Neuron (in vitro differentiated cells): Measurements from ENCODE around the gene HIGD1A.

Experiments used
- H2AFZ ChIP-seq: one replicate; pipeline ENCODE4 v1.6.1; 2013; ENCODE audit warnings: low read depth, mild to moderate bottlenecking, inconsistent platforms, low read length, moderate library complexity
- H3K27me3 ChIP-seq: one replicate; pipeline ENCODE4 v1.6.1; 2013; ENCODE audit warnings: low read length; ENCODE audit not compliant: insufficient read depth
- H3K36me3 ChIP-seq: one replicate; pipeline ENCODE4 v1.6.1; 2013; ENCODE audit warnings: low read length; ENCODE audit not compliant: insufficient read depth
- H3K4me1 ChIP-seq: one replicate; pipeline ENCODE4 v1.6.1; 2013; ENCODE audit warnings: low read length; ENCODE audit not compliant: insufficient read depth
- H3K4me3 ChIP-seq: 2 replicates; pipeline ENCODE4 v1.5.1; 2013; ENCODE audit warnings: mild to moderate bottlenecking, low read length, moderate library complexity
- H3K9me3 ChIP-seq: one replicate; pipeline ENCODE4 v1.6.1; 2013; ENCODE audit warnings: low read length

Gene HIGD1A

GRCh38 chr3:42804106-42804830, at the start of gene HIGD1A:
TSS of gene HIGD1A (minus strand) at chr3:42804490. CDS start at chr3:42794253, 10,237 bp downstream.
- H2AFZ ChIP-seq = peak within 1 kb of the TSS; percentile 65
- H3K4me1 ChIP-seq = peaks cover 16% of the 10 kb centered on the region
- H3K4me3 ChIP-seq = peak within 1 kb of the TSS; percentile 63
- peaks cover 10% of the 10 kb centered on the region for H3K36me3 ChIP-seq
- peaks cover 1% of the 10 kb centered on the region for H3K9me3 ChIP-seq
- H3K27me3 ChIP-seq = no peaks in the 10 kb centered on the region

GRCh38 chr3:42853739-42854302, 49.5 kb upstream of the HIGD1A start:
- no peaks in the 10 kb centered on the region for H3K36me3 ChIP-seq
- no peaks in the 10 kb centered on the region for H3K4me1 ChIP-seq
- peaks cover 3% of the 10 kb centered on the region for H3K27me3 ChIP-seq
- H3K4me3 ChIP-seq = no peak overlapping the region
- H2AFZ ChIP-seq = no peak overlapping the region
- H3K9me3 ChIP-seq = no peaks in the 10 kb centered on the region

- Histone ChIP-seq H3K27me3 (peaks cover 3% of the 10 kb centered on the region), H2AFZ (no peak overlapping the region), H3K9me3 (no peaks in the 10 kb centered on the region), H3K4me3 (no peak overlapping the region), H3K36me3 (no peaks in the 10 kb centered on the region), H3K4me1 (no peaks in the 10 kb centered on the region)
Observed at GRCh38 chr3:42853056-42853455, 48.8 kb upstream of the HIGD1A start.

GRCh38 chr3:42852441-42852840, 48.2 kb upstream of the HIGD1A start:
- H3K9me3 ChIP-seq = no peaks in the 10 kb centered on the region
- H2AFZ ChIP-seq = no peak overlapping the region
- peaks cover 3% of the 10 kb centered on the region for H3K27me3 ChIP-seq
- no peak overlapping the region for H3K4me3 ChIP-seq
- H3K4me1 ChIP-seq = no peaks in the 10 kb centered on the region
- no peaks in the 10 kb centered on the region for H3K36me3 ChIP-seq

- Histone ChIP-seq H3K4me3 (no peak overlapping the region), H2AFZ (no peak overlapping the region), H3K27me3 (peaks cover 7% of the 10 kb centered on the region), H3K36me3 (no peaks in the 10 kb centered on the region), H3K9me3 (no peaks in the 10 kb centered on the region), H3K4me1 (no peaks in the 10 kb centered on the region)
Observed at GRCh38 chr3:42851228-42851834, 47.0 kb upstream of the HIGD1A start.

GRCh38 chr3:42850263-42850662, 46.0 kb upstream of the HIGD1A start:
- no peak overlapping the region for H2AFZ ChIP-seq
- H3K4me1 ChIP-seq = no peaks in the 10 kb centered on the region
- H3K9me3 ChIP-seq = no peaks in the 10 kb centered on the region
- H3K36me3 ChIP-seq = no peaks in the 10 kb centered on the region
- peaks cover 8% of the 10 kb centered on the region for H3K27me3 ChIP-seq
- no peak overlapping the region for H3K4me3 ChIP-seq

- Histone ChIP-seq H3K36me3 (no peaks in the 10 kb centered on the region), H3K27me3 (peaks cover 8% of the 10 kb centered on the region), H3K4me1 (no peaks in the 10 kb centered on the region), H2AFZ (no peak overlapping the region), H3K4me3 (no peak overlapping the region), H3K9me3 (no peaks in the 10 kb centered on the region)
Observed at GRCh38 chr3:42849017-42849416, 44.7 kb upstream of the HIGD1A start.

GRCh38 chr3:42847731-42848130, 43.4 kb upstream of the HIGD1A start:
- H3K4me1 ChIP-seq = no peaks in the 10 kb centered on the region
- peaks cover 8% of the 10 kb centered on the region for H3K27me3 ChIP-seq
- H3K4me3 ChIP-seq = no peak overlapping the region
- H2AFZ ChIP-seq = no peak overlapping the region
- no peaks in the 10 kb centered on the region for H3K36me3 ChIP-seq
- no peaks in the 10 kb centered on the region for H3K9me3 ChIP-seq

GRCh38 chr3:42846685-42847522, 42.6 kb upstream of the HIGD1A start:
- Histone ChIP-seq H3K27me3 (peaks cover 8% of the 10 kb centered on the region), H3K4me1 (no peaks in the 10 kb centered on the region), H3K9me3 (no peaks in the 10 kb centered on the region), H2AFZ (no peak overlapping the region), H3K36me3 (no peaks in the 10 kb centered on the region), H3K4me3 (no peak overlapping the region)

GRCh38 chr3:42844815-42845214, 40.5 kb upstream of the HIGD1A start:
- Histone ChIP-seq H3K9me3 (no peaks in the 10 kb centered on the region), H3K27me3 (peaks cover 4% of the 10 kb centered on the region), H3K36me3 (no peaks in the 10 kb centered on the region), H2AFZ (no peak overlapping the region), H3K4me1 (no peaks in the 10 kb centered on the region), H3K4me3 (no peak overlapping the region)

- Histone ChIP-seq H2AFZ (no peak overlapping the region), H3K36me3 (no peaks in the 10 kb centered on the region), H3K9me3 (no peaks in the 10 kb centered on the region), H3K27me3 (peaks cover 4% of the 10 kb centered on the region), H3K4me3 (no peak overlapping the region), H3K4me1 (no peaks in the 10 kb centered on the region)
Observed at GRCh38 chr3:42844412-42844713, 40.1 kb upstream of the HIGD1A start.

- Histone ChIP-seq H3K4me3 (no peak overlapping the region), H3K9me3 (no peaks in the 10 kb centered on the region)
Observed at GRCh38 chr3:42843713-42844411, 39.6 kb upstream of the HIGD1A start.

More at GRCh38 chr3:42843713-42844411, 39.6 kb upstream of the HIGD1A start:
- no peaks in the 10 kb centered on the region for H3K4me1 ChIP-seq
- H2AFZ ChIP-seq = no peak overlapping the region
- no peaks in the 10 kb centered on the region for H3K36me3 ChIP-seq
- H3K27me3 ChIP-seq = peaks cover 4% of the 10 kb centered on the region
